Measurements from ENCODE around the gene PRC1. TPM values are rescaled to one million over a fixed set of nuclear protein-coding genes. Genes with fewer than 3 reads are reported as not detected.

Gene PRC1
- polyA plus RNA-seq, 1 donor from 2014 or later = 18.2 TPM

- Histone ChIP-seq H3K27ac (ENCODE audit: low read length) (no peak overlapping the region), H3K9ac (ENCODE audit: low read length) (no peak overlapping the region), H3F3A (ENCODE audit: insufficient read depth, low read length, poor library complexity, severe bottlenecking) (no peaks in the 10 kb centered on the region), H3K4me3 (ENCODE audit: low read length) (no peak overlapping the region), H3K4me2 (ENCODE audit: low read length) (no peak overlapping the region), H3K79me2 (replicated peaks; ENCODE audit: insufficient read depth, low read length) (no peaks in the 10 kb centered on the region), H3K9me2 (ENCODE audit: insufficient read depth, low read length) (no peaks in the 10 kb centered on the region), H2AFZ (ENCODE audit: low read depth, low read length) (no peak overlapping the region), H3K36me3 (ENCODE audit: insufficient read depth, low read length) (no peaks in the 10 kb centered on the region), H3K27me3 (ENCODE audit: insufficient read depth, low read depth, low read length) (no peaks in the 10 kb centered on the region), H4K20me1 (ENCODE audit: insufficient read depth) (no peaks in the 10 kb centered on the region), H3K9me3 (ENCODE audit: low read length) (no peaks in the 10 kb centered on the region)
- TF ChIP-seq POLR2AphosphoS5 (IDR thresholded peaks at IDR 0.05) (no peak), EZH2 (IDR thresholded peaks at IDR 0.05; ENCODE audit: borderline replicate concordance, insufficient read depth, low read length, poor library complexity, severe bottlenecking) (no peak), RAD21 (conservative IDR thresholded peaks at IDR 0.05) (no peak), SMC3 (conservative IDR thresholded peaks at IDR 0.05; ENCODE audit: poor library complexity) (no peak), MXI1 (conservative IDR thresholded peaks at IDR 0.05; ENCODE audit: poor library complexity, severe bottlenecking) (no peak), CTCF (IDR thresholded peaks at IDR 0.05; ENCODE audit: poor library complexity, severe bottlenecking) (no peak), EP300 (conservative IDR thresholded peaks at IDR 0.05; ENCODE audit: poor library complexity, severe bottlenecking) (no peak), TAF1 (IDR thresholded peaks at IDR 0.05; ENCODE audit: low read depth) (no peak), REST (IDR thresholded peaks at IDR 0.05; ENCODE audit: borderline replicate concordance) (no peak)
Measured at GRCh38 chr15:90974216-90974615, 20.1 kb downstream of the PRC1 start.

- no peaks in the 10 kb centered on the region for H3K36me3 ChIP-seq (ENCODE audit: insufficient read depth, low read length)
- H2AFZ ChIP-seq (ENCODE audit: low read depth, low read length) = no peak overlapping the region
- H3K9me3 ChIP-seq (ENCODE audit: low read length) = no peaks in the 10 kb centered on the region
- no peak overlapping the region for H3K27ac ChIP-seq (ENCODE audit: low read length)
- no peak overlapping the region for H3K4me2 ChIP-seq (ENCODE audit: low read length)
- H4K20me1 ChIP-seq (ENCODE audit: insufficient read depth) = no peaks in the 10 kb centered on the region
- H3K27me3 ChIP-seq (ENCODE audit: insufficient read depth, low read depth, low read length) = no peaks in the 10 kb centered on the region
- no peaks in the 10 kb centered on the region for H3F3A ChIP-seq (ENCODE audit: insufficient read depth, low read length, poor library complexity, severe bottlenecking)
- H3K9me2 ChIP-seq (ENCODE audit: insufficient read depth, low read length) = no peaks in the 10 kb centered on the region
- no peak overlapping the region for H3K4me3 ChIP-seq (ENCODE audit: low read length)
- TF ChIP-seq POLR2AphosphoS5 (IDR thresholded peaks at IDR 0.05) = no peak
- TF ChIP-seq TAF1 (IDR thresholded peaks at IDR 0.05; ENCODE audit: low read depth) = no peak
- TF ChIP-seq EP300 (conservative IDR thresholded peaks at IDR 0.05; ENCODE audit: poor library complexity, severe bottlenecking) = no peak
- no peaks in the 10 kb centered on the region for H3K79me2 ChIP-seq (replicated peaks; ENCODE audit: insufficient read depth, low read length)
- no peak overlapping the region for H3K9ac ChIP-seq (ENCODE audit: low read length)
Measured at GRCh38 chr15:90972133-90972532, 22.2 kb downstream of the PRC1 start.

- Histone ChIP-seq H2AFZ (ENCODE audit: low read depth, low read length) (no peak overlapping the region), H3K36me3 (ENCODE audit: insufficient read depth, low read length) (no peaks in the 10 kb centered on the region)
Measured at GRCh38 chr15:90970274-90970673, 24.1 kb downstream of the PRC1 start.

More at GRCh38 chr15:90970274-90970673, 24.1 kb downstream of the PRC1 start:
- no peaks in the 10 kb centered on the region for H3K27me3 ChIP-seq (ENCODE audit: insufficient read depth, low read depth, low read length)
- TF ChIP-seq MXI1 (conservative IDR thresholded peaks at IDR 0.05; ENCODE audit: poor library complexity, severe bottlenecking) (no peak), POLR2AphosphoS5 (IDR thresholded peaks at IDR 0.05) (no peak), RAD21 (conservative IDR thresholded peaks at IDR 0.05) (no peak), TAF1 (IDR thresholded peaks at IDR 0.05; ENCODE audit: low read depth) (no peak), EP300 (conservative IDR thresholded peaks at IDR 0.05; ENCODE audit: poor library complexity, severe bottlenecking) (no peak), SMC3 (conservative IDR thresholded peaks at IDR 0.05; ENCODE audit: poor library complexity) (no peak), EZH2 (IDR thresholded peaks at IDR 0.05; ENCODE audit: borderline replicate concordance, insufficient read depth, low read length, poor library complexity, severe bottlenecking) (no peak), CTCF (IDR thresholded peaks at IDR 0.05; ENCODE audit: poor library complexity, severe bottlenecking) (no peak), REST (IDR thresholded peaks at IDR 0.05; ENCODE audit: borderline replicate concordance) (no peak)
- no peaks in the 10 kb centered on the region for H3K9me2 ChIP-seq (ENCODE audit: insufficient read depth, low read length)
- H3K9me3 ChIP-seq (ENCODE audit: low read length) = no peaks in the 10 kb centered on the region
- H3K9ac ChIP-seq (ENCODE audit: low read length) = no peak overlapping the region
- H3F3A ChIP-seq (ENCODE audit: insufficient read depth, low read length, poor library complexity, severe bottlenecking) = no peaks in the 10 kb centered on the region
- H4K20me1 ChIP-seq (ENCODE audit: insufficient read depth) = no peaks in the 10 kb centered on the region
- no peak overlapping the region for H3K4me3 ChIP-seq (ENCODE audit: low read length)
- H3K27ac ChIP-seq (ENCODE audit: low read length) = no peak overlapping the region
- H3K4me2 ChIP-seq (ENCODE audit: low read length) = no peak overlapping the region
- no peaks in the 10 kb centered on the region for H3K79me2 ChIP-seq (replicated peaks; ENCODE audit: insufficient read depth, low read length)

Measured in neural cell (in vitro differentiated cells).